Nephron (organoid): ENCODE results near the gene SPEG.

Source experiments
- H3K27ac Mint-ChIP-seq, 3 experiments: 2 replicates each; pipeline ENCODE4 v1.8.0; 2020; ENCODE audit warnings: mixed read lengths in 3 of 3, mild to moderate bottlenecking in 2 of 3, moderate library complexity in 1 of 3
- H3K27me3 Mint-ChIP-seq: 2 replicates; pipeline ENCODE4 v1.8.0; 2021; ENCODE audit warnings: low read depth, mild to moderate bottlenecking, moderate library complexity, mixed read lengths
- H3K36me3 Mint-ChIP-seq: 2 replicates; pipeline ENCODE4 v1.8.0; 2020; ENCODE audit warnings: low read depth, mixed read lengths
- H3K4me1 Mint-ChIP-seq: 2 replicates; pipeline ENCODE4 v1.8.0; 2020; ENCODE audit warnings: mixed read lengths
- H3K4me3 Mint-ChIP-seq, 3 experiments: 2 replicates each; pipeline ENCODE4 v1.8.0; 2020; ENCODE audit warnings: mild to moderate bottlenecking in 3 of 3, mixed read lengths in 3 of 3, moderate library complexity in 2 of 3
- H3K9me3 Mint-ChIP-seq: 2 replicates; pipeline ENCODE4 v1.8.0; 2020; ENCODE audit warnings: mixed read lengths
- TF ChIP-seq, protein P1 (sequence below), 3 experiments: fragments of 200-600 bp; sonication (generic); IDR thresholded peaks; one replicate each; pipeline ENCODE4 v1.5.0; 2021; ENCODE audit warnings: antibody characterized with exemption in 3 of 3; ENCODE audit not compliant: unreplicated experiment in 3 of 3

Gene SPEG

DNA sequence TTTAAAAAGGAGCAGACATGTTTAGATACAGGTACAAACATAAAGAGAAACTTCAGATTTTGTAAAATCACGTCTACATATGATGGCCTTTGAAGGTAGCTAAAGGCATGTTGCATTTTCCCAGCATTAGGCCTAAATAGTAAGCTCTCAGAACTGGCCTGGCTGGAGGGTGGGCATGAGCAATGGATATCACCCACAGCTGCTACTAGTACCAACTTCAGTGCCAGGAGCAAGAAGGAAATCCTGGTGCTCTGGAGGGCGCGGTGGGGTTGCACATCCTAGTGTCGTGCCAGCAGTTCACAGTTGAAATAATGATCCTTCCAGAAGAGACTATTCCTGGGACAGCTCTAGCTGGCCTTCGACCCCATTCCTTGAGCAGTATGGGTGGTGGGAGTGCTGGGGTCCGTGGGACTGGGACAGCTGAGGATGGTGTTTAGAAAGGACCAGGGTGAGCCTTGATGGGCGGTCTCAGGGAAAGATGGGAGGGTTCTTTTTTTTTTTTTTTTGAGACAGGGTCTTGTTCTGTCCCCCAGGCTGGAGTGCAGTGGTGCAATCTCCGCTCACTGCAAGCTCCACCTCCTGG, 11.6 kb upstream of the SPEG start:
- Mint-ChIP-seq H3K27me3 (peaks cover 3% of the 10 kb centered on the region), H3K4me1 (peaks cover 51% of the 10 kb centered on the region), H3K36me3 (no peaks in the 10 kb centered on the region), H3K27ac (peak overlapping the region in 1 of 3 experiments; percentile 3), H3K4me3 (peak overlapping the region in 1 of 3 experiments; percentile 56), H3K9me3 (no peaks in the 10 kb centered on the region)
- TF ChIP-seq, protein P1, sequence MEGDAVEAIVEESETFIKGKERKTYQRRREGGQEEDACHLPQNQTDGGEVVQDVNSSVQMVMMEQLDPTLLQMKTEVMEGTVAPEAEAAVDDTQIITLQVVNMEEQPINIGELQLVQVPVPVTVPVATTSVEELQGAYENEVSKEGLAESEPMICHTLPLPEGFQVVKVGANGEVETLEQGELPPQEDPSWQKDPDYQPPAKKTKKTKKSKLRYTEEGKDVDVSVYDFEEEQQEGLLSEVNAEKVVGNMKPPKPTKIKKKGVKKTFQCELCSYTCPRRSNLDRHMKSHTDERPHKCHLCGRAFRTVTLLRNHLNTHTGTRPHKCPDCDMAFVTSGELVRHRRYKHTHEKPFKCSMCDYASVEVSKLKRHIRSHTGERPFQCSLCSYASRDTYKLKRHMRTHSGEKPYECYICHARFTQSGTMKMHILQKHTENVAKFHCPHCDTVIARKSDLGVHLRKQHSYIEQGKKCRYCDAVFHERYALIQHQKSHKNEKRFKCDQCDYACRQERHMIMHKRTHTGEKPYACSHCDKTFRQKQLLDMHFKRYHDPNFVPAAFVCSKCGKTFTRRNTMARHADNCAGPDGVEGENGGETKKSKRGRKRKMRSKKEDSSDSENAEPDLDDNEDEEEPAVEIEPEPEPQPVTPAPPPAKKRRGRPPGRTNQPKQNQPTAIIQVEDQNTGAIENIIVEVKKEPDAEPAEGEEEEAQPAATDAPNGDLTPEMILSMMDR (IDR thresholded peaks at IDR 0.05; ENCODE audit: unreplicated experiment in 3 of 3): no peak

DNA sequence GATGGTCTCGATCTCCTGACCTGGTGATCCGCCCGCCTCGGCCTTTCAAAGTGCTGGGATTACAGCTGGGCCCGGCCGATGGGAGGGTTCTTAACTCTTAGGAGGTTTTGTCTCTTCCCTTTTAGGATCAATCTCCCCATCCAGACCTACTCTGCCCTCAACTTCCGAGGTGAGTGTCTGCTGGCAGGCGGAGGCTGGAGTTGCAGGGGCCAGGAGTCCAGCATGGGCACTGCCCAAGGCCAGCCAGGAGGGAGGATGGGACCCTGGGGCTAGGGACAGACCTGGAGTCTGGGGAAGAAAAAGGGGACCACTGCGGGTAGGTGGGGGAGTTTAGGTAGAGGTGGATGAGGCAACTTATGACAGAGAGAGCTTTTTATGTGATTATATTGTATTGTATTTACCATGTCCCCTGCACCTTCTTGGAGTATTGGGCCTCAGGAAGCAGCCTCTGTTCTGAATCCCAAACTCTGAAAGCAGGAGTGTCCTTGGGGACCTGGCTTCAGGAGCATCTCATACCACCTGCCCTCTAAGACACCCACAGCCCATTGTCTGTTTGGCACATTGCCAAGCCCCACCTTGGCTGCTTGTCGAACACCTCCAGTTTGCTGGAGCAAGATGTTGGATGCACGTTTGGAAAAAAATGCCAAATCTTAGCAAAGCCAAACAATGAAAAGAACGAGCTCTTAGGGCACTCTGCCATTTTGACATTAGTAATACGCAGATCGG, 10.8 kb upstream of the SPEG start:
- H3K4me3 Mint-ChIP-seq: no peak overlapping the region
- peak overlapping the region in 2 of 3 experiments; percentile 51 to 70 for H3K27ac Mint-ChIP-seq
- H3K27me3 Mint-ChIP-seq: peaks cover 3% of the 10 kb centered on the region
- H3K4me1 Mint-ChIP-seq: peaks cover 53% of the 10 kb centered on the region
- H3K9me3 Mint-ChIP-seq: no peaks in the 10 kb centered on the region
- TF ChIP-seq, protein P1 (IDR thresholded peaks at IDR 0.05; ENCODE audit: unreplicated experiment in 3 of 3): no peak
- no peaks in the 10 kb centered on the region for H3K36me3 Mint-ChIP-seq

DNA sequence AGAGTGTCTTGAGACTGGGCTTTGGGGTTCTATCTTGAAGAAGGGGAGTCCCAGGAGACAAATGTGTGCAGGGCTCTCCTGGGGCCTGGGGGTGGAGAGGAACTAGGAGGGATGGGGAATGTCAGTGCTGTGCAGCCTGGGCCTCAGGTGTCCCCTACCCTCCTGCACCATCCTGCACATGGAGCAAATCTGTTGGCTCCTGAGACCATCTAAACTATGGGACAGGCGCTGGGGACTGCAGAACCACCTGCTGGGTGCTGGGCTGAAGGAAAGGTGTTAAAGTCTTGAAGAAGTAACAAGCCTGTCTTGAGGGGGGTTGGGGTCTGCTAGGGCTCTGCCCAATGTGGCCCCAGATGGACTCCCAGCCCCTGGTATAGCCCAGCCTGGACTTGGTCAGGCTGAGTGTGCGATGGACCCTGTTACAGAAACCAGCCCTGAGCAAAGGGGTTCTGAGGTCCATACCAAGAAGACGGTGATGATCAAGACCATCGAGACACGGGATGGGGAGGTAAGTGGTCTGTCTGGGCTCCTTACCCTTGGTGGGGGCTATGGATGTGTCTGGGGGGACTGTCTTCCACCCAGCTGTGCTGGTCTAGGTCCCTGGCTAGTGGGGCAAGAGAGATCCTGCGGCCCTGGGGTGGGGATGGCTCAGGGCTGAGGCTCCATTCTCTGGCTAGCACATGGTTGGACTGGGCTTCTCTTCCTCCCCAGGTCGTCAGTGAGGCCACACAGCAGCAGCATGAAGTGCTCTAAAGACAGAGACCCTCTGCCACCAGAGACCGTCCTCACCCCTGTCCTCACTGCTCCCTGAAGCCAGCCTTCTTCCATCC, 9.2 kb upstream of the SPEG start:
- Mint-ChIP-seq H3K27ac (no peak overlapping the region), H3K4me3 (no peak overlapping the region), H3K9me3 (no peaks in the 10 kb centered on the region), H3K36me3 (no peaks in the 10 kb centered on the region), H3K4me1 (peaks cover 45% of the 10 kb centered on the region), H3K27me3 (peaks cover 3% of the 10 kb centered on the region)
- TF ChIP-seq, protein P1 (IDR thresholded peaks at IDR 0.05; ENCODE audit: unreplicated experiment in 3 of 3): no peak

DNA sequence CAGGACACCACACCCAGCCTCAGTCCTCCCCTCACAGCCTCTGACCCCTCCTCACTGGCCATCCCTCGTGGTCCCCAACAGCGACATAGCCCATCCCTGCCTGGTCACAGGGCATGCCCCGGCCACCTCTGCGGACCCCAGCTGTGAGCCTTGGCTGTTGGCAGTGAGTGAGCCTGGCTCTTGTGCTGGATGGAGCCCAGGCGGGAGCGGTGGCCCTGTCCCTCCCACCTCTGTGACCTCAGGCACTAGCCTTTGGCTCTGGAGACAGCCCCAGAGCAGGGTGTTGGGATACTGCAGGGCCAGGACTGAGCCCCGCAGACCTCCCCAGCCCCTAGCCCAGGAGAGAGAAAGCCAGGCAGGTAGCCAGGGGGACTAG, 8.6 kb upstream of the SPEG start:
- no peak overlapping the region for H3K27ac Mint-ChIP-seq
- no peak overlapping the region for H3K4me3 Mint-ChIP-seq
- TF ChIP-seq, protein P1 (IDR thresholded peaks at IDR 0.05; ENCODE audit: unreplicated experiment in 3 of 3): no peak
- H3K9me3 Mint-ChIP-seq: no peaks in the 10 kb centered on the region
- H3K27me3 Mint-ChIP-seq: peaks cover 3% of the 10 kb centered on the region
- H3K4me1 Mint-ChIP-seq: peaks cover 45% of the 10 kb centered on the region
- no peaks in the 10 kb centered on the region for H3K36me3 Mint-ChIP-seq

DNA sequence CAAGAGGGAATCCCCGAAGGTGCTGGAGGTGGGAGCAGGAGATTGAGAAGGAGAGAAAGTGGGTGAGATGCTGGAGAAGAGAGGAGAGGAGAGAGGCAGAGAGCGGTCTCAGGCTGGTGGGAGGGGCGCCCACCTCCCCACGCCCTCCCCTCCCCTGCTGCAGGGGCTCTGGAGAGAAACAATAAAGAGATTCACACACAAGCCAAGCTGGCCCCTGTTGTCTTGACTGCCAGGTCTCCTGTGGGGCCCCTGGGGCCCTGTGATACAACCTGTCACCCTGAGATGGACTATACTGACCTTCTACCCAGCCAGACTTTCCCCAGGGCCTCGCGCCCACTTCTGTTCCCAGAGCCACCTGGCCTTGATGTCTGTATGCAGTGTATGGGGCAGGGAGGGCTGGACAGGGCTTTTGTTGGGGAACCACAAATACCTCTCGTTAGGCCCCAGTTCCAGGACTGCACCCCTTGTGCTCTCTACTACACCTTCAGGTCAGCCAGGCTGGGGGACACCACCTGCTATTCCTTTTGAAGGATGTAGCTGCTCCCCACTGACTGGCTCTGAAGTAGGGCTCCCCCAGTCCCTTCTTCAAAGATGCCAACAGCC, 8.0 kb upstream of the SPEG start:
- TF ChIP-seq, protein P1 (IDR thresholded peaks at IDR 0.05; ENCODE audit: unreplicated experiment in 3 of 3): no peak
- H3K9me3 Mint-ChIP-seq: no peaks in the 10 kb centered on the region
- H3K4me3 Mint-ChIP-seq: no peak overlapping the region
- peaks cover 47% of the 10 kb centered on the region for H3K4me1 Mint-ChIP-seq
- H3K27ac Mint-ChIP-seq: peak overlapping the region in 1 of 3 experiments; percentile 20
- peaks cover 3% of the 10 kb centered on the region for H3K27me3 Mint-ChIP-seq
- H3K36me3 Mint-ChIP-seq: no peaks in the 10 kb centered on the region
